ENCODE measurements around the gene P2RY6.
"Not testable (repeated sequence)": the region's sequence is repeated elsewhere in the genome, so short reads cannot be mapped to it uniquely, and the experiment has no call there.

The P2RY6 gene

GRCh38 chr11:73271936-73272679 lies at the start of gene P2RY6:
Gene P2RY6, plus strand, starts transcription at chr11:73272338. Its CDS starts 24,181 bp downstream, at chr11:73296519.
- DNase-seq: no peak

GRCh38 chr11:73223998-73224730 lies 48.0 kb upstream of the P2RY6 start:
- no peak for DNase-seq

GRCh38 chr11:73225001-73225686 lies 47.0 kb upstream of the P2RY6 start:
- DNase-seq: no peak

- DNase-seq: no peak
These were observed 46.3 kb upstream of the P2RY6 start for GRCh38 chr11:73225851-73226250.

- no peak for DNase-seq
These were observed 45.7 kb upstream of the P2RY6 start for GRCh38 chr11:73226297-73227006.

GRCh38 chr11:73227571-73228211 lies 44.4 kb upstream of the P2RY6 start:
- no peak for DNase-seq

- no peak for DNase-seq
These were observed 43.6 kb upstream of the P2RY6 start for GRCh38 chr11:73228268-73229134.

GRCh38 chr11:73229321-73229895 lies 42.7 kb upstream of the P2RY6 start:
- DNase-seq: no peak

GRCh38 chr11:73229896-73230875 lies 42.0 kb upstream of the P2RY6 start:
- DNase-seq: no peak

- no peak for DNase-seq
These were observed 41.2 kb upstream of the P2RY6 start for GRCh38 chr11:73230931-73231330.

GRCh38 chr11:73232487-73232886 lies 39.7 kb upstream of the P2RY6 start:
- DNase-seq: not testable (repeated sequence)

- no peak for DNase-seq
These were observed 38.9 kb upstream of the P2RY6 start for GRCh38 chr11:73233211-73233610.

- DNase-seq: no peak
These were observed 38.3 kb upstream of the P2RY6 start for GRCh38 chr11:73233692-73234470.

GRCh38 chr11:73234471-73235181 lies 37.5 kb upstream of the P2RY6 start:
- no peak for DNase-seq

GRCh38 chr11:73235236-73235786 lies 36.8 kb upstream of the P2RY6 start:
- DNase-seq: no peak

- DNase-seq: no peak
These were observed 35.9 kb upstream of the P2RY6 start for GRCh38 chr11:73236205-73236765.

- DNase-seq: no peak
These were observed 35.3 kb upstream of the P2RY6 start for GRCh38 chr11:73236854-73237253.

Data from NCI-H2107 (cell line).